ENCODE data around the gene GCFC2. TPM values are rescaled to one million over a fixed set of nuclear protein-coding genes. Genes with fewer than 3 reads are reported as not detected.
A peak's percentile ranks its signal among the peaks of the same experiment; 100 is the strongest.

The GCFC2 gene
- total RNA-seq, 1 experiment from 2014 or later: 20.1 TPM

DNA sequence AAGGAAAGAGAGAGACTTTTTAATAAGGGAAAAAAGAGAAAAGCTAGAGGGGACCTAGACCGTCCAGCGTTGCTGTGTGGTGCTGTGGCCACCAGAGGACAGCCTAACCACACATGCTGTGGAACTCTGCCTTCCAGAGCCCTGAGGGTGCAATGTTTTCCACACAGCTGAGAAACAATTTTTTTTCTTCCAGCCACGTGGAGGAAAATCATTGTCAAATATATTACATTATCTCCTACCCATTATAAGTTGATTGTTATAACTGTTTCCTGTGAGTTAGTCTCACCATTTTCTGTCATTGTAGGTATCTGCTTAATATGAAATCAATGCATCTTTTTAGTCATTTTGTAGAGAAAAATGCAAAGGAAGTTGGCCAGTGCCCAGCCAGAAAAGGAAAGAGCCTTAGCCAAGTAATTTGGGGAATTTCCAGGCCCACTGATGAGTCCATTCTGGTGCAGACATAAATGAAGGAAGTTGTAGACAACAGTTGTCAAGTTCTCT is 70.0 kb downstream of the GCFC2 start (continued):
- TF ChIP-seq RAD21 (IDR thresholded peaks at IDR 0.05; ENCODE audit: low read depth): peak; percentile 87
- TF ChIP-seq CEBPB (IDR thresholded peaks at IDR 0.05; ENCODE audit: low read depth): no peak
- no peak for TF ChIP-seq JUND (IDR thresholded peaks at IDR 0.05)
- TF ChIP-seq, protein P1, sequence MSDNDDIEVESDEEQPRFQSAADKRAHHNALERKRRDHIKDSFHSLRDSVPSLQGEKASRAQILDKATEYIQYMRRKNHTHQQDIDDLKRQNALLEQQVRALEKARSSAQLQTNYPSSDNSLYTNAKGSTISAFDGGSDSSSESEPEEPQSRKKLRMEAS (IDR thresholded peaks at IDR 0.05): peak; percentile 68
- no peak for TF ChIP-seq TCF7L2 (IDR thresholded peaks at IDR 0.05; ENCODE audit: borderline replicate concordance, extremely low read depth, insufficient read depth, insufficient read length)

DNA sequence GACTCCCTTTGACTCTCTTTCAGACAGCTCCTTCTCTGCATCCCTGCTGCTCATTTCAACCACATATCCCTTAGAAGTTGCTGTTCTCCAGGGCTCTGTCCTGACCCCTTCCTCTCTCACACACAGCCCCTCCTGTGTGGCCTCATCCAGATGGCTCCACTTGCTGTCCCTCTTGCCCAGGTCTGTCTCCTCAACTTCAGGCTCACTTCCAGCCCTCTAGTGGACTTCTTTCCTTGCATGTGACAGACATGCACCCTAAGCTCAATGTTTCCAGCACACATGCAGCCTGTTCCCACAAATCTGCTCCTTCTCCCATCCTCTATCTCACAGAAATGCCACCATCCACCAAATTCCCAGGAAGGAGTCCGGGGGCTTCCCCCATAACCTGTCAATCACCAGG is 73.1 kb downstream of the GCFC2 start:
- Histone ChIP-seq H3K9me2 (ENCODE audit: insufficient read depth) (no peaks in the 10 kb centered on the region), H3K4me1 (ENCODE audit: control insufficient read depth in 1 of 2, insufficient read depth in 2 of 2, low read length in 2 of 2) (peaks cover 0 to 5% of the 10 kb centered on the region in 2 experiments; a peak in 1 of 4 replicates), H3K4me2 (ENCODE audit: low read length) (no peak overlapping the region), H3K9me3 (ENCODE audit: control insufficient read depth in 1 of 2, insufficient read depth in 1 of 2, low read depth in 1 of 2, low read length in 2 of 2) (no peaks in the 10 kb centered on the region), H3K27ac (ENCODE audit: low read depth, low read length) (no peak overlapping the region), H3K79me2 (ENCODE audit: insufficient read depth, low read length) (no peaks in the 10 kb centered on the region), H3K27me3 (ENCODE audit: insufficient read depth, low read length) (peaks cover 28% of the 10 kb centered on the region; the same call in 1 of the 2 replicates), H3K4me3 (replicated peaks in 1 of 2; ENCODE audit: low read depth in 1 of 2, low read length in 2 of 2) (no peak overlapping the region), H3K9ac (ENCODE audit: low read length) (no peak overlapping the region), H4K20me1 (ENCODE audit: insufficient read depth) (no peaks in the 10 kb centered on the region), H3K36me3 (ENCODE audit: control insufficient read depth in 1 of 2, insufficient read depth in 2 of 2, low read length in 2 of 2) (no peaks in the 10 kb centered on the region), H2AFZ (ENCODE audit: low read depth, low read length, poor library complexity, severe bottlenecking) (no peak overlapping the region)
- TF ChIP-seq SRF (IDR thresholded peaks at IDR 0.05; ENCODE audit: low read depth) (no peak), EGR1 (IDR thresholded peaks at IDR 0.05; ENCODE audit: low read depth) (no peak), TCF7L2 (IDR thresholded peaks at IDR 0.05; ENCODE audit: borderline replicate concordance, extremely low read depth, insufficient read depth, insufficient read length) (no peak), SP1 (IDR thresholded peaks at IDR 0.05; ENCODE audit: low read depth) (no peak), EZH2phosphoT487 (IDR thresholded peaks at IDR 0.05; ENCODE audit: borderline replicate concordance) (no peak), POLR2A (IDR thresholded peaks at IDR 0.05; ENCODE audit: borderline replicate concordance, extremely low read depth, insufficient read depth, insufficient read length) (no peak)
- TF ChIP-seq, protein P2, sequence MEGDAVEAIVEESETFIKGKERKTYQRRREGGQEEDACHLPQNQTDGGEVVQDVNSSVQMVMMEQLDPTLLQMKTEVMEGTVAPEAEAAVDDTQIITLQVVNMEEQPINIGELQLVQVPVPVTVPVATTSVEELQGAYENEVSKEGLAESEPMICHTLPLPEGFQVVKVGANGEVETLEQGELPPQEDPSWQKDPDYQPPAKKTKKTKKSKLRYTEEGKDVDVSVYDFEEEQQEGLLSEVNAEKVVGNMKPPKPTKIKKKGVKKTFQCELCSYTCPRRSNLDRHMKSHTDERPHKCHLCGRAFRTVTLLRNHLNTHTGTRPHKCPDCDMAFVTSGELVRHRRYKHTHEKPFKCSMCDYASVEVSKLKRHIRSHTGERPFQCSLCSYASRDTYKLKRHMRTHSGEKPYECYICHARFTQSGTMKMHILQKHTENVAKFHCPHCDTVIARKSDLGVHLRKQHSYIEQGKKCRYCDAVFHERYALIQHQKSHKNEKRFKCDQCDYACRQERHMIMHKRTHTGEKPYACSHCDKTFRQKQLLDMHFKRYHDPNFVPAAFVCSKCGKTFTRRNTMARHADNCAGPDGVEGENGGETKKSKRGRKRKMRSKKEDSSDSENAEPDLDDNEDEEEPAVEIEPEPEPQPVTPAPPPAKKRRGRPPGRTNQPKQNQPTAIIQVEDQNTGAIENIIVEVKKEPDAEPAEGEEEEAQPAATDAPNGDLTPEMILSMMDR (IDR thresholded peaks at IDR 0.05 in 2 of 3, conservative IDR thresholded peaks at IDR 0.05 in 1 of 3; ENCODE audit: borderline replicate concordance in 1 of 3, insufficient read depth in 1 of 3, low read depth in 2 of 3, low read length in 2 of 3): no peak
- ChIA-PET POLR2A (no interaction called here), CTCF (interaction anchor here (0.8 kb wide), 1 partner anchor 79 kb away, joined by 3 read pairs; no protein-coding TSS in a partner anchor), RAD21 (ENCODE audit: low non-redundant PET in 1 of 2, low total read pairs in 2 of 2, uncharacterized antibody in 2 of 2, unreplicated experiment in 2 of 2) (no interaction called here)
- no TSS peak for BruUV-seq (replicated peaks)
- no peak for ATAC-seq
- intact Hi-C loops (cut with micrococcal nuclease): no loop called here
- DNase-seq (ENCODE audit: low read depth, low spot score): no peak

Data from HCT116 (cell line).